PFSK-1 (cell line): ENCODE data around the gene SPAG4.

ENCODE experiments used
- FOXP2 ChIP-seq: optimal IDR thresholded peaks from 2 replicates; pipeline ENCODE3; 2011; ENCODE audit warnings: borderline replicate concordance, control low read depth, inconsistent platforms; ENCODE audit not compliant: insufficient read depth; ENCODE audit errors: extremely low read length, extremely low read depth
- POLR2AphosphoS5 ChIP-seq: IDR thresholded peaks from 2 replicates; pipeline ENCODE4 v1.6.1; 2012; ENCODE audit warnings: low read depth, mild to moderate bottlenecking, control low read depth, low read length, moderate library complexity
- SIN3A ChIP-seq: IDR thresholded peaks from 2 replicates; pipeline ENCODE4 v1.6.1; 2012; ENCODE audit warnings: mild to moderate bottlenecking, low read length, moderate library complexity, borderline replicate concordance; ENCODE audit not compliant: insufficient read depth
- TAF1 ChIP-seq: IDR thresholded peaks from 2 replicates; pipeline ENCODE4 v1.6.1; 2012; ENCODE audit warnings: low read length, control low read depth, borderline replicate concordance; ENCODE audit not compliant: insufficient read depth
- TF ChIP-seq, protein P1 (sequence below), 2 experiments: IDR thresholded peaks; 2 replicates each; pipeline versions ENCODE4 v1.6.1 to v1.8.0; 2011 to 2012; ENCODE audit warnings: low read depth in 2 of 2, low read length in 2 of 2, control low read depth in 1 of 2, inconsistent platforms in 1 of 2, mild to moderate bottlenecking in 1 of 2, moderate library complexity in 1 of 2; ENCODE audit not compliant: insufficient read depth in 1 of 2

SPAG4 gene

DNA sequence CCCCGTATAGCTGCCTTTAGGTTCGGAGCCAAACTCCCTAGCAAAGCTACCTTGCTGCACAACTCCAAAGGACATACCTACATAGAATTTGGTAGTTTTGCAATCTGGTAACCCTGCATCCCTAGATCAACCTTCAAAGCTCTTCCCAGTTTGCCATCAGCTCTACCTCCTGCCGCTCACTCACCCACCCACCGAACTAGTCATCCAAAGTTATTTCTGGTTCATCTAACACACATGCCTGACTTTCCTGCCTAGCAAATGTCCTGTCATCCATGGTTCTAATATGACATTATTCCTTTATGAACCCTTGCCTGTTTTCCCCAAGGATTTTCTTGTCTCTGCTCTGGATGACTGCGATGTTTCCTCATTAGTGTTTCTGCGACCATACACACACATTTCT lies 21.6 kb downstream of the SPAG4 start:
- TF ChIP-seq, protein P1, sequence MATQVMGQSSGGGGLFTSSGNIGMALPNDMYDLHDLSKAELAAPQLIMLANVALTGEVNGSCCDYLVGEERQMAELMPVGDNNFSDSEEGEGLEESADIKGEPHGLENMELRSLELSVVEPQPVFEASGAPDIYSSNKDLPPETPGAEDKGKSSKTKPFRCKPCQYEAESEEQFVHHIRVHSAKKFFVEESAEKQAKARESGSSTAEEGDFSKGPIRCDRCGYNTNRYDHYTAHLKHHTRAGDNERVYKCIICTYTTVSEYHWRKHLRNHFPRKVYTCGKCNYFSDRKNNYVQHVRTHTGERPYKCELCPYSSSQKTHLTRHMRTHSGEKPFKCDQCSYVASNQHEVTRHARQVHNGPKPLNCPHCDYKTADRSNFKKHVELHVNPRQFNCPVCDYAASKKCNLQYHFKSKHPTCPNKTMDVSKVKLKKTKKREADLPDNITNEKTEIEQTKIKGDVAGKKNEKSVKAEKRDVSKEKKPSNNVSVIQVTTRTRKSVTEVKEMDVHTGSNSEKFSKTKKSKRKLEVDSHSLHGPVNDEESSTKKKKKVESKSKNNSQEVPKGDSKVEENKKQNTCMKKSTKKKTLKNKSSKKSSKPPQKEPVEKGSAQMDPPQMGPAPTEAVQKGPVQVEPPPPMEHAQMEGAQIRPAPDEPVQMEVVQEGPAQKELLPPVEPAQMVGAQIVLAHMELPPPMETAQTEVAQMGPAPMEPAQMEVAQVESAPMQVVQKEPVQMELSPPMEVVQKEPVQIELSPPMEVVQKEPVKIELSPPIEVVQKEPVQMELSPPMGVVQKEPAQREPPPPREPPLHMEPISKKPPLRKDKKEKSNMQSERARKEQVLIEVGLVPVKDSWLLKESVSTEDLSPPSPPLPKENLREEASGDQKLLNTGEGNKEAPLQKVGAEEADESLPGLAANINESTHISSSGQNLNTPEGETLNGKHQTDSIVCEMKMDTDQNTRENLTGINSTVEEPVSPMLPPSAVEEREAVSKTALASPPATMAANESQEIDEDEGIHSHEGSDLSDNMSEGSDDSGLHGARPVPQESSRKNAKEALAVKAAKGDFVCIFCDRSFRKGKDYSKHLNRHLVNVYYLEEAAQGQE (IDR thresholded peaks at IDR 0.05; ENCODE audit: insufficient read depth in 1 of 2, low read depth in 2 of 2, low read length in 2 of 2), result no peak
- no peak for TF ChIP-seq SIN3A
- no peak for TF ChIP-seq POLR2AphosphoS5

DNA sequence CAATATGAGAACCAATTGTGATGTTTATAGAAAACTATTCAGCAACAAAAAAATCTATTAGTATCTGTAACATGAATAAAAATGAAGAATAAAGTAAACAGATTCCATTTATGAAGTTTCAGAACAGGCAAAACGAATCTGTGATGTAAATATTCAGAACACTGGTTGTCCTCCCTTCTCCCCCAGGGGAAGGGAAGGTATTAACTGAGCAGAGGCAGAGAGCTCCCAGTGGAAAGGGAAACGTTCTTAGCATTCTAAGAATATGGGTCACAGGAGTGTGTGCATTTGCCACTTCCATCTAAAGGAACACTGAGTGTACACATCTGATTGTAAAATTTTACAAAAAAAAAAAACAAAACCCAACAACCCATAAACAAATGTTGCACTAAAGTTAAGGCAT lies 23.1 kb downstream of the SPAG4 start:
- TF ChIP-seq, protein P1 (IDR thresholded peaks at IDR 0.05; ENCODE audit: insufficient read depth in 1 of 2, low read depth in 2 of 2, low read length in 2 of 2), result no peak
- TF ChIP-seq FOXP2 (no peak), POLR2AphosphoS5 (no peak)

DNA sequence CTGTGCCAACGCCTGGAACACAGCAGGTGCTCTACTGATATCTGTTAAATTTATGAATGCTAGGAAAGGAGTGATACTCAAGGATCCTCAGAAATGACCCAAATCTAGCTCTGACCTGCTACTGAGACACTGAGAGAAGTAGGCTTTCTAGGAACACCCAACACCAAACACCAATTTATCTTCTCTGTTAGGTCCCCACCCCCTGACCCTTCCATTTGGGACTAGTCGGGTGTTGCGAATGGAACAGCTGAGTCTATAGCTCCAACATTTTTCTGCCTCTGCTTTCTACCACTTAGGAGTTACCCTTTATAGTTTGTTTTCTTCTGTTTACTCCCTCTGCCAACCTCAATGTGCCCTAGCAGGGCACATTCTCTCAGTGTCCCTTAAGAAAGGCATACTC lies 25.1 kb downstream of the SPAG4 start:
- TF ChIP-seq TAF1, result no peak
- 0 out of 2 replicates have a peak, but pooled peaks have one; percentile 44 for TF ChIP-seq POLR2AphosphoS5

DNA sequence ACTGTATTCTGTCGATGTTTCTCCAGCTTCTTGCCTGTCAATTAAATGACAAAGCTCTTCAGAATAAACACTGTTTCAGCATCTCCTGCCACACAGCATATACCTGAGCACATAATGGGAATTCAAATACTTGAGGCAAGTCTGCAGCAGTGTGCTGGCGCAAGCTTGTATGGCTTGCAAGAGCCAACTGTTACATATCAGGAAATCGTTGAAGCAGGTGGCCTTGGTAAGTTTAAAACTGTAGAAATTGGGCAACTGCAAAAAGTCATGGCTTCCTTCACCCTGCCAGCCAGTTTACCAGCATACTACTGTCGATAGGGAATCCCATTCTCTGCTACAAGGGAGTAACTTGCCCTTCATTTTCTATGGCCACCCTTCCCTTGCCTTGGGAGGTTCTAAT lies 26.1 kb downstream of the SPAG4 start:
- TF ChIP-seq FOXP2, result no peak
- TF ChIP-seq POLR2AphosphoS5, result peak; percentile 38; the same call in 1 of the 2 replicates
- no peak for TF ChIP-seq TAF1
- TF ChIP-seq SIN3A, result no peak

DNA sequence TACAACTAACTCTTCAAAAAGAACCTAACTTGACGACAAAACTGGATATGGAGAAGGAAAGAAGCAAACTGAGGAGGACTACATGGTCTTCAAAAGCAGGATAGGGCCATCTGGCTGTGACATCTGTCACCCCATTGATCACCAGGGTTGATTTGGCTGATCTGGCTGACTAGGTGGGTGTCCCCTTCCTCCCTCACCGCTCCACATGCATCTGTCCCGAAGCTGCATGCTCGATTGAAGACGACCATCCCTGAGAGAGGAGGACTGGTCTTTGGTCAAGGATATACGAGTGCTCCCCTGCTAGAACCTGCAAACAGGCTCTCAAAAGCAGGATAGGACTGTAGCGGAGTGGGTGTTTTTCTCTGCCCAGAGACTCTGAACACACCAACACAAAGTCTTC lies 27.4 kb downstream of the SPAG4 start:
- no peak for TF ChIP-seq SIN3A
- TF ChIP-seq, protein P1 (IDR thresholded peaks at IDR 0.05; ENCODE audit: insufficient read depth in 1 of 2, low read depth in 2 of 2, low read length in 2 of 2), result no peak
- no peak for TF ChIP-seq FOXP2
- no peak for TF ChIP-seq POLR2AphosphoS5
- TF ChIP-seq TAF1, result no peak

DNA sequence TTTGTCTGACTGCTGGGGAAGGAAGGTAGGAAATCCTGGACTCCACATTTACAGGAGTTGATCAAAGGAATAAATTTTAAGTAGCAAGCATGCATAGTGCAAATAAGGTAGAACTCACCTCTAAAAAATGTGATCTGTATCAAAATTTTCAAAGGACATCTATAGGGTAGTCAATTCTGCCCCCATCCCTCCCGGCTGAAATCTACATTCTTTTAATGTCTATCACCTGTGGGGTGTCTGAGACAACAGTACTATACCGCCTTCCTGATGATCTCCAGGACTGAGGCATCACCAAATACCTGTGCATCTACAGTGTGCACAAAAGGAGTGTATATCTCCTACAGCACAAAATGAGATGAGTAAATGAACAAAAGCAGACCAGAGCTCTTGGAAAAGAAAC lies 29.2 kb downstream of the SPAG4 start:
- TF ChIP-seq, protein P1 (IDR thresholded peaks at IDR 0.05; ENCODE audit: insufficient read depth in 1 of 2, low read depth in 2 of 2, low read length in 2 of 2), result no peak
- TF ChIP-seq FOXP2, result no peak
- no peak for TF ChIP-seq POLR2AphosphoS5
- no peak for TF ChIP-seq TAF1
- no peak for TF ChIP-seq SIN3A
